GM19324 (cell line): ENCODE measurements around the gene ALKBH2.
A peak's percentile ranks its signal among the peaks of the same experiment; 100 is the strongest.

Experiments
- ATAC-seq: cut with Tn5 transposase; IDR thresholded peaks from one replicate; pipeline ENCODE4 v1.9.1; 2021; ENCODE audit warnings: mild to moderate bottlenecking, moderate library complexity; ENCODE audit not compliant: unreplicated experiment, low FRiP score

ALKBH2 gene

GRCh38 chr12:109093022-109093918 is at the start of gene ALKBH2:
TSS of gene ALKBH2 (minus strand) at chr12:109093472. CDS start at chr12:109092786, 686 bp downstream.
- ATAC-seq: peak; percentile 65

- no peak for ATAC-seq
Observed at GRCh38 chr12:109140560-109140959, 47.3 kb upstream of the ALKBH2 start.

GRCh38 chr12:109139791-109140190 is 46.5 kb upstream of the ALKBH2 start:
- ATAC-seq: no peak

GRCh38 chr12:109139360-109139759 is 46.1 kb upstream of the ALKBH2 start:
- ATAC-seq: no peak

DNA sequence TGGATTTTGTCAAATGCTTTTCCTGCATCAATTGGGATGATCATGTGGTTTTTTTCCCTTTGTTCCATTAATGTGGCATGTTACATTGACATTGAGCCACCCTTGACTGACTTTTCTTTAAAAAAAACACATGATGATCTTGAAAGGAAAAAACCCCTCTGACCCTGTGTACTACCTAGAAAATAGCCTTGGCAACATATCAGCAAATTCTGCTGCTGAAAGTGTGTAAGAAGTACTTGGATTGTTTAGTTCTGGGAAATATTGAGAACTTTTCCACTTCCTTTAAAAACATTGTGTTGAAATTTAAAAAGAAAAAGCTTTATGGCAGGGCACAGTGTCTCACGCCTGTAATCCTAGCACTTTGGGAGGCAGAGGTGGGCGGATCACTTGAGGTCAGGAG is 43.8 kb upstream of the ALKBH2 start:
- no peak for ATAC-seq

DNA sequence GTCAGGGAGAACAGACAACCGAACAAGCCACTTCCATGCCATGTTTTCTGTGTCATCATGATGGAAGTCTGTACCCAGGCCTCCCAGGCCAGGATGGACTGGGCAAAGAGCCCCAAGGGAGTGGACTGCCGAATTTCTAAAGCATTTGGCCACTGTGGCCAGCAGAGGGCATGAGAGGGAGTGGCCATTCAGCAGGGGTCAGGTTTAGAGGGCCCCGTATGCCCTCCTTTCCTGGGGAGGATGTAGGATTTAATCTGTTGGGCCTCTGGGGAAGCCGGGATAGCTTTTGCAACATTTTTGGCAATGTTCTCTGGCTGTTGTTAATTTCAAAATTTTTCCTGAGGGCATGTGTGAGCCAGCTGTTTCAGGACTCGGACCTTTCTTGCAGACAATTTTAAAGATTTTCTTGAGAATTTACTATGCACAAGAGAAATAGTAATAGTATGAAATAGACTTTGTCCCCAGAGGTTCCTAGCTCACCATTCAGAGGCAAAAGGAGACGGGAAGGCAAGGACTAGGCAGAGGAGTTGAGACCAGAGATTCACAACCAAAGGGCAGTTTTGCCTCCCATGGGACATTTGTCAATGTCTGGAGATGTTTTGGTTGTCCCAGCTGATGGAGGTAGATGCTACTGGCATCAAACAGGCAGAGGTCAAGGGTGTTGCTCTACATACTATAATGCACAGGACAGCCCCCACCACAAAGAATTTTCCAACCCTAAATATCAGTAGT is 41.1 kb upstream of the ALKBH2 start:
- ATAC-seq: no peak

GRCh38 chr12:109131154-109132050 is 38.1 kb upstream of the ALKBH2 start:
- ATAC-seq: no peak

DNA sequence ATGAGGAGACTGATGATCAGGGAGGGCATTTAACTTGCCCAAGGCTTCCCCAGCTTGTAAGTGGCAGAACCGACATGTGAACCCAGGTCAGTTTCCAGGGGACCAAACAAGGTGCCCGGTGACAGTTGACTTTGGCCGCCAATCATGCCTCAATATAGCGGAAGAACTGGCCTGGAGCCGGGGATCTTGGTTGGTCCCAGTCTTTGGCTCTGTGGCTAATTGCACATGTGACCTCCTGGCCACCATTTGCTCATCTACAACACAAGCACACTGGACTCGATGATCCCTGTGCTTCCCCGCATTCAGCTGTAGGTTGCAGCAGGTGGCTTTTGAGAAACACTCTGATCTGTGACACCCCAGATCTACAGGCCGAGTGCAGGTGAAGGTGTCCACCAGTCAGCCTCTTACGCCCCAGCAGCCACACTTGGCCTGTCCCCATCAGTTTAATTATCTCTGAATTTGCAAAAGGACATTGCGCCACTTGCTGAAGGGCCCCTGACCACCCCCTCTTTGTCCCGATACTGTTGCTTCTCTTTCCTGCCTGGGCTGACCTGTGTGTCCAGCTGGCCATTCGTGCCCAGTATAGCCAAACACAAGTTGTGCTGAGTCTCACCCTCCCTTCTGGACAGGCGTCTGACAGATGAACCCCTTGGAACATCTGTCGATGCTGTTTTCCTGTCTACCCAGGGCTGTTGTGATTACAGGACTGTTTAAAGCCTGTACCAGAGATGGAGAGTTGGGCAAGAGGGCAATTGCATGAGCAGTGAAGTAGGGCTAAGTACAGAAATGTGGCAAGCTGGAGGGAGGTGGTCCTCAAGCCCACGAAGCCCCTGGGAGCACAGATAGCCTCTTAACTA is 37.3 kb upstream of the ALKBH2 start:
- no peak for ATAC-seq

DNA sequence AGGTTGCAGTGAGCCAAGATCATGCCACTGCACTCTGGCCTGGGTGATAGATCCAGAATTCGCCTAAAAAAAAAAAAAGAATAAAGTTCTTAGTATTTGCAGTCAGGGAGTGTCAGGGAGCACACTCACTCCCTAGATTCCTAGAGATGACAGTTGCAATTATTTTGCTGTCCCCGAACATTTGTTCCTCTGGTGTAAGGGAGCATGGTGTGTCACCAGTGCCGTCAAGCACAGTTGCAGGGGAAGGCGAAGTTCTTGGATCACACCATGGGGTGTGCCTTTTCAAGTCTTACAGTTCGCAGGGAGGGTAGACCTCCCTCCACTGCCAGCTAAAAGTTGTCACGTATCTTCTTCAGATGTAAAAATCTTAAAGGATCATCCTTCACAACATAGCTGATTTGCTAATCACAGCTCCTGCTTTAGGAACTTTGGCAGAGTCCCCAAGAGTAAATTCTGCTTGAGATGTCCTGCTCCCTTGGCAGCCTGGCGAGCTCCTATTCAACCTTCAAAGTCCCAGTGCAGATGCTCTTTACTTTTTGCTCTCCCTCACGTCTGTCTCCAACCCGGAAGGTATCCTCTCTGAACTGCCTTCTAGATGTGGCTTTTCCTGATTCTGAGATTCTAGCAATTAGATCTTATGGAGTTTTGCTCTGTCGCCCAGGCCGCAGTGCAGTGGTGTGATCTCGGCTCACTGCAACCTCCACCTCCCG is 34.4 kb upstream of the ALKBH2 start:
- no peak for ATAC-seq

DNA sequence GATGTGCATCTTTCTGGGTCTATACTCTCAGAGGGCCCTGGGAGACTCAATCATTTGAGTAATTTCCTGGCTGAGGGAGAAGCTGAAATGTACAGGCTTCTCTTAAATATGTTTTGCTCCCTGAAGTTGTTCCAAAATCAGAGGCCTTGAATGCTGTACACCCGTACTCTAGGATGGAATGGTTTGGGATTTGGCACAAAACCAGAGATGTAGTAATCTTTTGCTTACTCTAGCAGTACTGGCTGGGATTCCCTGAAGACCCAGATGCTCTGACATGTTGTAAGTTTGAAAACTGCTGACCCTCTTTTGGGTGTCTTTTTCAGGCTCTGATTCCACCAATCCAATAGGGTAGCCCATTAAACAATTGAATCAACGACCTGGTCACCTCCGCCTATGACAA is 33.5 kb upstream of the ALKBH2 start:
- ATAC-seq: no peak

DNA sequence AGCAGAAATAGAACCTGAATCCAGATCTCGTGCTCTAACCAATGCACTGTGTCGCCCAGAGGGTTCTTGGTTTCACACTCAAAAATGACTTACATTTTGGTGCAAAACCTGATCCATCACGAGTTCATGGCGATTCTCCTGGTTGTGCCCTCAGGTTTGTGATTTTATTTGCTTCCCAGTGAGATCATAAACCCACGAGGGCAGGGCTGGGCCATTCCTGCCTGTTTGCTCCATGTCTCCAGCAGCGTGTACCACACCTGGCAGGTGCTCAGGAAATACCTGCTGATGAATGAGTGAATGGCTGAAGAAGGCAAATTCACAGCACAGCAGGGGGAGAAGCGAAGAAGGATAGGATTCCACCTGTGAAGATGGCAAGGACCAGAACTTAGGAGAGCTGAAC is 32.5 kb upstream of the ALKBH2 start:
- ATAC-seq: no peak

- no peak for ATAC-seq
Observed at GRCh38 chr12:109124878-109125648, 31.8 kb upstream of the ALKBH2 start.

DNA sequence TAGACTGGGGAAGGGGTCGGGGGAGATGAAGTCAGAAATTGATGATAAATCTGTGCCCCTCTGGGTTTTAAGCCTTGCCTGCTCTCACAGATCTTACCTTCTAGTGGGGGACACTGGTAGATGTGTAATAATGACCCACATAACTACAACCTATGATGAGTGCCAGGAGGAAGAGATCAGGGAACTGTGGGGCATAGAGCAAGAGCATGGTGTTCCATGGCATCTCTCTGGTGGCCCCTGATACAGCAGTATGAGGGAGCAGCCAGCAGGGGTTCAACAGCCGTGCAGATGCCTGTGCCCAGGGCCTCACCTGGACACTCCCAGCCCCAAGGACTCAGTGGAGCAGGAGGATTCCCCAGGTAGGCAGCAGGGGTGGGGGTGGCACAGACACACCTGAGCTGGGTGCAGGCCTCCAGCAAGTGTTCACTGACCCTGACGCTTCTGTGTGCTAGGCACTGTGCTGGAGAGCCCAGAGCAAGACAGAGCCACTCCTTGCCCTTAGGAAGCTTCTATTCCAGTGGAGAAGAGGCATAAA is 28.1 kb upstream of the ALKBH2 start:
- ATAC-seq: no peak

GRCh38 chr12:109120557-109120956 is 27.3 kb upstream of the ALKBH2 start:
- no peak for ATAC-seq

DNA sequence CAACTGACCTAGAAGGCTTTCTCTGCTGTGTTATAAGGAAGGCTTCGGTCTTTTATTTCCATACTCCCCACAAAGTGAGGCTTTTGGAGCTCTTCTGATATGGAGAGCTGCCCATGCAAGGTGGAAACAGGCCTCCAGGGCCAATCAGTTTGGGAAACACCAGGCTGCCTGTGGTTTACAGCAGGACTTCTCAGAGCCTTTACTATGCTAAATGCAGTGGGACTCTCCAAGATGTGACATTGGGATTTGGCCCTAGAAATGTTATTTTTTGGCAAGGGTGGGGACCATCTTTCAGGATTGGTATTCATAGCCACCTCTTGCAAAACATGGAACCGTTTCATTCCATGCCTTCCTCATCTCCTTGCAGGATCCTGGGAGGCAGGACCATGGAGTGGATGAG is 26.8 kb upstream of the ALKBH2 start:
- no peak for ATAC-seq

DNA sequence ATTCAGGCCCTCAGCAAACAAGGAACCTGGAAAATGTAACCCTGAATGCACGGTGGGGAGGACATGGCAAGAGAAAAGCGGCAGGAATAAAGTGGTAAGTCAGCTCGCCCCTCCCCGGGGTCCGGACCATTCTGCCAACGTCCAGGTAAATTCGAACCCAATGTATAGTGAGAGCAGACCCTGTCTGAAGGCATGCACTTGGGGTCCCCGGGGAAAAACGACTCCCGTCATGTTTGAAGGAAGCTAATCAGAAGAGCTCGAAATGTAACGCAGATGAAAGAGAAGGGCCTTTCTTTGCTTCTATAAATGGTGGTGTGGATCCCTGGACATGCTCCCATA is 23.3 kb upstream of the ALKBH2 start:
- ATAC-seq: no peak

- no peak for ATAC-seq
Observed at GRCh38 chr12:109115758-109116610, 22.7 kb upstream of the ALKBH2 start, which contains the start of gene ACACB. TSS of gene ACACB (plus strand) at chr12:109116587. CDS start at chr12:109139406, 22,819 bp downstream.
